ENCODE measurements around the gene DCAF6.

Gene DCAF6

GRCh38 chr1:168064216-168064615, 127.7 kb downstream of the DCAF6 start:
- no peak for TF ChIP-seq JUND (IDR thresholded peaks at IDR 0.05; ENCODE audit: low read depth)
- in situ Hi-C loops (cut with HindIII; ENCODE audit: low pct_unique_long_range_greater_than_20kb, low sequenced_read_pairs): no loop called here

DNA sequence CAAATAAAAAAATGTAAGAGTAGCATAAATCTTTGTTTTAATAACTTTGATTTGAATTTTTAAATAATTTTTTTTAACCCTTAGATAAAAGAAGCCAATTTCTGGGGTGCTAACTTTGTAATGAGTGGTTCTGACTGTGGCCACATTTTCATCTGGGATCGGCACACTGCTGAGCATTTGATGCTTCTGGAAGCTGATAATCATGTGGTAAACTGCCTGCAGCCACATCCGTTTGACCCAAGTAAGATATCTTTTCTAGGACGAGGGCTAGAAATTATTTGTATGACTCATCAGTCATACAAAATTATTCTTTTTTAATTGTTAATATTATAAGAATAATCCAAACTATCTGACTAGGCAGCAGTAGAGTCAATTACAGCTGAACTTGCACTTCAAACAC, 129.0 kb downstream of the DCAF6 start:
- DNase-seq (ENCODE audit: low read depth in 1 of 2, low spot score in 1 of 2): no peak
- in situ Hi-C loops (cut with HindIII; ENCODE audit: low pct_unique_long_range_greater_than_20kb, low sequenced_read_pairs): no loop called here
- no peak for TF ChIP-seq JUND (IDR thresholded peaks at IDR 0.05; ENCODE audit: low read depth)

More at GRCh38 chr1:168064216-168064615, 127.7 kb downstream of the DCAF6 start:
- DNase-seq (ENCODE audit: low read depth in 1 of 2, low spot score in 1 of 2): no peak

DNA sequence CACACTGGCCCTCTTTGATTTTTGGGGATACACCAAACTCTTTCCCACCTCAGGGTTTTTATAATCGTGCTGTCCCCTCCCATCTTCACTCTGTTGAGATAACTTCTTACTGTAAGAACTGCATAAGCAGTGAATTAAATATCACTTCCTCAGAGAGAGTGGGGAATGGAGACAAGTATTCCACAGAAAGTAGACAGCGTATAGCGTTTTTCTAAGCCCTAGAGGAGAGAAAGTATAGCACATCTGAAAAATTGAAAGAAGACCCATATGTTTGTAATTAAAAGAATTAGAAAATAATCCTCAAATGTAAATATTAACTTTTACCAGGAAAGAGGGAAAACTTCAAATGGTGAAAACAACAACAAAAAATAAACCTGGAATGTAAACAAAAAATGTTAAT, 132.9 kb downstream of the DCAF6 start:
- no peak for DNase-seq (ENCODE audit: low read depth in 1 of 2, low spot score in 1 of 2)
- TF ChIP-seq JUND (IDR thresholded peaks at IDR 0.05; ENCODE audit: low read depth): no peak
- in situ Hi-C loops (cut with HindIII; ENCODE audit: low pct_unique_long_range_greater_than_20kb, low sequenced_read_pairs): no loop called here

DNA sequence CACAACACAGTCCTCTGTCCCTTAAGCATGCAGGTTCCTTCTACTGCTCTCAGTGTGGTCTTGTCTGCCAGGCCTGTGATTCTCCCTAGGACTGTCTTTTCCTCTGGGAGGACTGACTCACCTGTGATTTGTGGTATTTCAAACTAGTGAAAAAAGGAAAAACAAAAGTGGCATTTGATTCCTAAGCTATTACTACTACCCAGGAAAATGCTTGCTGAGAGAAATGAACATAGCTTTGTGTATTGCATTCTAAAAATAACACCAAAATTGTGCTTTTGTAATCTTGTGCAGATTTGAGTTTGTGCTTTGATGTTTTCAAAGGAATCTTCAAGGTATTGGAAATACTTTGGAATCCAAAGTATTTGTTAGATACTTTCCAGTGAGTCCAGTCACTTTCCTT, 143.3 kb downstream of the DCAF6 start:
- in situ Hi-C loops (cut with HindIII; ENCODE audit: low pct_unique_long_range_greater_than_20kb, low sequenced_read_pairs): no loop called here
- no peak for TF ChIP-seq JUND (IDR thresholded peaks at IDR 0.05; ENCODE audit: low read depth)
- DNase-seq (ENCODE audit: low read depth in 1 of 2, low spot score in 1 of 2): no peak

GRCh38 chr1:168081373-168082007, 145.0 kb downstream of the DCAF6 start:
- DNase-seq (ENCODE audit: low read depth in 1 of 2, low spot score in 1 of 2): no peak
- TF ChIP-seq JUND (IDR thresholded peaks at IDR 0.05; ENCODE audit: low read depth): no peak
- in situ Hi-C loops (cut with HindIII; ENCODE audit: low pct_unique_long_range_greater_than_20kb, low sequenced_read_pairs): no loop called here

- in situ Hi-C loops (cut with HindIII; ENCODE audit: low pct_unique_long_range_greater_than_20kb, low sequenced_read_pairs): no loop called here
- no peak for TF ChIP-seq JUND (IDR thresholded peaks at IDR 0.05; ENCODE audit: low read depth)
- peak; percentile 84 to 85 for DNase-seq (ENCODE audit: low read depth in 1 of 2, low spot score in 1 of 2)
These were observed 145.8 kb downstream of the DCAF6 start for GRCh38 chr1:168082008-168082876.

DNA sequence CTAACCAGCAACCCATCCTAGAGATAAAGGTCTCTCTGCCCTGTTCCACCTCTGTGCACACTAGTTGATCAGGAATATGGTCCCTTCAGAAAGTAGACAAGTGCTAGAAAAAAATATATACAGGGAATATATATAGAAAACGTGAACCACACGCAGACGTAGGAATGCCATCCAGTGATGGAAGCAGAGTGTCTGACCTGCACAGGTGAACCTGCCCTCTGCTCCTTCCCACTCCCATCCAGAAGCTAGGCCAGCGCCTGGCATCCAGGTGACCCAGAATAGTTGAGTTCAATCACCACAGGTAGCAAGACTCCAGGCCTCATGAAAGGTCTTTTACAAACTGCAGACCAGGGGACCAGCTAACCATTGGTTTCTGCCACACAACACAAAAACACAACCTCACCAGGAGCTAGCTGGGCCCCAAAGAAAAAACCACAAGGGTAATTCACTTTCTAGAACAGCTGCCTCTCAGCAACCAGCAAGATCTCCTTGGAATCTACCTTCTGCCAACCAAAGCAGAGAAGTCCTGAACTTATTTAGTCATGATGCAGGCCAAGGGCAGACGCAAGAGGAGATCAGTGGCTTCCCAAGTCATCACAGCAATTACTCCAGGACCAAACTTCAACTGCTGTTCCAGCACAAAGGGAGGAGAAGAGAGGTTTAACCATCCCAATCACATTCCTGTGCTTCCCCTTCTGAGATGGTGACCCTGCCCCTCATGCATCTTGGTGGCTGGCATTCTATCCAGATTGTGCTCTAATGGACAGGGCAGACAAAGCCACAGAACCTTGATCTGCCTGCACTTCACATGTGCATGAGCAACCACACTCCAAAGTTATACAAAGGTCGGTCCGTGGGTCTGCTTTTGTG, 147.2 kb downstream of the DCAF6 start:
- no peak for DNase-seq (ENCODE audit: low read depth in 1 of 2, low spot score in 1 of 2)
- TF ChIP-seq JUND (IDR thresholded peaks at IDR 0.05; ENCODE audit: low read depth): no peak
- in situ Hi-C loops (cut with HindIII; ENCODE audit: low pct_unique_long_range_greater_than_20kb, low sequenced_read_pairs): no loop called here

DNA sequence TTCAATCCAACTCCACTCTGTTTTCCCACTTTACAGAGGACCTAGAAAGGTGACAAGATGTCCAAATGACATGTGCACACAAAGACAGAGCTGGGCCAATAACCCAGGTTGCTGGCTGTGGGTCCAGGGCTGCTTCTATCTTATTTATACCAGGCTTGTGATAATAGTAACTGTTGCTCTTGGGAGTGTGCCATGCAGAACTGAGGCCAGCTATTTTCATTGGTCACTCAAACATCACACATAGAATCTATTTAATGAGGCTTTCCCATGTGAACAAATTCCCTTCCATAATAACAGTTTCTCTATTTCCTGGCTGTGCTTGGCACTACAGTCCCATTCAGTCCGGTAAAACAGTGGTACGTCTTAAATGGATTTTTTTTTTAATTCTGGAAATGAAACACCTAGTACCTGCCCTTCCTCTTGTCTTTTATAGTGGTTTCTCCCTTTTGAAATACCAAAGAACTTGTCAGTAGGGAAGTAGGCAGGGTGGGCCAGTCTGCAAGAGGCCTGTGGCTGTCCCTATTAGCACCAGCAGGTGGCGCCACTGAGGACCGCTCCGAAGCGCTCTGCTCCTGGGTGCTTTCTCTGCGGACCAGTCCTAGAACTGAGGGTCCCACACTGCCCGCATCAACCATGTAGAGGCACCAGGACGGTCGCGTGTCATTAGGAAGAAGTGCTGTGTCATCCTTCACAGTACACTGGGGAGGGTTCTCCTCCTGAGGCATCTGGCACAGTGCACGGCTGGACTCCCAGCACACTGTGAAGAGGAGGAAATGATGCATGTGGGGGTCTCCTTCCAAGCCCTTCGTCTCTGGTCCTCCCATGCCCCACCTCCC, 148.1 kb downstream of the DCAF6 start:
- TF ChIP-seq JUND (IDR thresholded peaks at IDR 0.05; ENCODE audit: low read depth): no peak
- in situ Hi-C loops (cut with HindIII; ENCODE audit: low pct_unique_long_range_greater_than_20kb, low sequenced_read_pairs): no loop called here
- peak in 1 of 2 experiments; percentile 47 for DNase-seq (ENCODE audit: low read depth in 1 of 2, low spot score in 1 of 2)

DNA sequence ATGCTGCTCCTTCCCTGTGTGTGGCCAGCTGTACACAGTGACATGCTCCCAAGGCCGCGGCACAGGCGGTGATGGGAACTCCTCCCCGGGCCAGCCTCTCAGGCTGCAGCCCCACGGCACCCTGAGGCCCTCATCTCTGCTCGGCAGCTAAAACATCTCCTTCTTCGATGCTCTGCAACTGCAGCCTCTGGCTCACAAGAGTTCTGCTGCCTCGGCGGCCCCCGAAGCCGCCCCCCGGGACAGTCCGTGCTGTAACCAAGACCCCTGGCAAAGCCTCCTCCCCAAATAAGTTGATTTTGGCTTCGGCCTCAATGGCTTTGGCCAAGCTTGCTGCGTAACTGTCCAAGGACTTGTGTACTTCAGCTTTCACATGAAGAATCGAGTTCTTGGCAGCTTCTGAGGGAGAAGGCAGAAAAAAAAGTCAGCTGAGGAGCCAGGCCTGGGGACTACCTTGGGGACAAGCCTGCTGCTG, 149.0 kb downstream of the DCAF6 start:
- TF ChIP-seq JUND (IDR thresholded peaks at IDR 0.05; ENCODE audit: low read depth): no peak
- DNase-seq (ENCODE audit: low read depth in 1 of 2, low spot score in 1 of 2): no peak
- in situ Hi-C loops (cut with HindIII; ENCODE audit: low pct_unique_long_range_greater_than_20kb, low sequenced_read_pairs): no loop called here

DNA sequence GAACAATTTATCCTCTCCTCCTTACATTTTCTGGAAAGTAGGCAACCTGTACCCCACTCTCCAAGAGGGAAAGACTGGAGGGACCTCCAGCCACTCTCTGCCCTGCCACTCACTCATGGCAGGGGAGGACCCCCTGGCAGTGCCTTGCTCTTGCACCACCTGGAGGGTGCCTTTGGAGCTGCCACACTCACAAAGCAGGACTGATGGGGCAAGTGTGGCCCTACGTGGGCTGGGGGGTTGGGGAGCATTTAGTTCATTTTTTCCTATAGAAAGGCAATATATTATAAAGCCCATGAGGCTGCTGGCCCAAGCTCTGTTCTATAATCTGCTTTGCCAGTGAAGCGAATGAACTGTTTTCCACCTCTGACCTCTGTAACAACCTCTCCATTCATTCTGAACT, 150.0 kb downstream of the DCAF6 start:
- no peak for TF ChIP-seq JUND (IDR thresholded peaks at IDR 0.05; ENCODE audit: low read depth)
- DNase-seq (ENCODE audit: low read depth in 1 of 2, low spot score in 1 of 2): no peak
- in situ Hi-C loops (cut with HindIII; ENCODE audit: low pct_unique_long_range_greater_than_20kb, low sequenced_read_pairs): no loop called here

- in situ Hi-C loops (cut with HindIII; ENCODE audit: low pct_unique_long_range_greater_than_20kb, low sequenced_read_pairs): no loop called here
- no peak for DNase-seq (ENCODE audit: low read depth in 1 of 2, low spot score in 1 of 2)
- TF ChIP-seq JUND (IDR thresholded peaks at IDR 0.05; ENCODE audit: low read depth): no peak
These were observed 151.2 kb downstream of the DCAF6 start for GRCh38 chr1:168087696-168088095.

Measured in T47D (cell line).